COR-L47 (cell line): Measurements from ENCODE around the gene ARMC9.
A peak's percentile ranks its signal among the peaks of the same experiment; 100 is the strongest.
"Not testable (repeated sequence)": the region's sequence is repeated elsewhere in the genome, so short reads cannot be mapped to it uniquely, and the experiment has no call there.

Source experiments
- DNase-seq: peaks from one replicate; lab custom pipeline; 2025; lab: John Stamatoyannopoulos, UW

The ARMC9 gene

DNA sequence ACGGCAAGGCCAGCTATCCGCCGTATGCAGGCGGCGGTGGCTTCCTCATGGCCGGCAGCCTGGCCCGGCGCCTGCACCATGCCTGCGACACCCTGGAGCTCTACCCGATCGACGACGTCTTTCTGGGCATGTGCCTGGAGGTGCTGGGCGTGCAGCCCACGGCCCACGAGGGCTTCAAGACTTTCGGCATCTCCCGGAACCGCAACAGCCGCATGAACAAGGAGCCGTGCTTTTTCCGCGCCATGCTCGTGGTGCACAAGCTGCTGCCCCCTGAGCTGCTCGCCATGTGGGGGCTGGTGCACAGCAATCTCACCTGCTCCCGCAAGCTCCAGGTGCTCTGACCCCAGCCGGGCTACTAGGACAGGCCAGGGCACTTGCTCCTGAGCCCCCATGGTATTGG is 200.2 kb downstream of the ARMC9 start:
- no peak for DNase-seq

DNA sequence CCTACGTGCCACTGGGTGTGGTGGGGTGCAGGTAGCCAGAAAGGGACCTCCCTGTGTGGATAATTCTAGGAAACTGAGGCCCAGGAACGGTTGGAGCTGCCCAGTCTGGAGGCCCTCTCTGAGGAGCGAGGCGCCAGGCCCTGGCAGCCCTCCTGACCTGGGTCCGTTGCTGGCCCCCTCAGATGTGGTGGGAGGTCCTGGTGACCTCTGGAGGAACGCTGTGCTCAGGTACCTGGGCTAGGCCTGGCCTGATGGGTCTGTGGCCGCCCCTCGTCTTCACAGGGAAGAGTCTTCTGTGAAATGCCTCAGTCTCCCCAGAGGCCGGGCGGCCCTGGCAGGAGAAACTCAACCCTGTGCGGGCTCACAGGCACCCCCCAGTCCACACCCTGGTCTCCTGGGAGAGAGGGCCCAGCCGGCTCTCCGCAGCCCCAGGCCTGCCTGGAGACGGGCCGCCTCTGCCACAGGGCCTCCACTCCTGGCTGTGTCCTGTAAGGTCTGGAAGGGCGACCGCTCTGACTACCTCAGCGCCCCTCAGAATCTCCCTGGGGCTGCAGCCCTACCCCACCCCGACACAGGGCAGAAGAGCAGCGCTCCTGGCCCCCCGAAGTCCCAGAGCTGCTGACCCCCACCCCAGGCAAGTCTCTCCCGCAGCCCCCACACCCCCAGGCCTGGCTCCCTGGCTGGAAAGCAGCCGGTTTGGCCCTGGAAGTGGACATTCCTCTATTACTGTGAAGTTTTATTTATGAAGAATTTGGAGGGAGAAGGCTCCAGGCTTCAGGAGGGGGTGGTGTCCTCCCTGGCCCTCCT is 200.8 kb downstream of the ARMC9 start:
- no peak for DNase-seq

DNA sequence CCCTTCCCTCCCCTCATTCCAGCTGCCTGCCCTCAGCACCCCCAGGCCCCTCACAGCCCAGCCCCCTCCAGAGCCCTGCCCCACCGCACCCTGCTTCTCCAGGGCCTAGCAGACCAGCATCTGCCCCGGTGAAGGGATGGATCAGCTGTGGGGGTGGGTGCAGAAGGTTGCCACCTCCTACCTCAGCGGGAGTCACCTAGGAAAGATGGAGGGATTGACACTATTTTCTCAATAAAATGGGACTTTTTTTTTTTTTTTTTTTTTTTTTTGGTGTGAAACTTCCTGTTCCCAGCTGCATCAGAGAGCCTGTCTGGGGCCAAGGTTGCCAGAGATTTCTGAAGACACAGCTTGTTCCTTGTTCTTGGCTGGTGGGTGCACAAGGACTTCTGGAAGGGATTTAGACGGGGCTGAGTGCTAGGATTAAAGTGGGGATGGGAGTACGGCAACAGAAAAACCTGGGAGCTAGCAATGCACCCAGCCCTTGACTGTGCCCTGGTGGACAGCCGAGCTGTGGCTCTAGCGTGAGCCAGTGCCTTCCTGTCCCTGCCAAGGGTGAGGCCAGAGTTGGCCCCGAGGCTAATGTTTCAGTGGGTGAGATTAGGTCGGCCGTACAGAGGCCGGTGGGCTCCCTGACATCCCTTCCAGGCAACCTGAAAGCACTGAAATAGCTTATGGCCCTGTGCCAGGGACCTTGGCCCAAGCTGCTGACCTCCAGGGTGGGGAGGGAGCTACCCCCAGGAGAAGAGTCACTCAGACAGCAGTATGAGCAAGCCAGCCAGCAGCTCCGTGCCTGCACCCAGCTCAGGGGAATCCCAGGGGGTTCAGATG is 201.6 kb downstream of the ARMC9 start:
- no peak for DNase-seq

DNA sequence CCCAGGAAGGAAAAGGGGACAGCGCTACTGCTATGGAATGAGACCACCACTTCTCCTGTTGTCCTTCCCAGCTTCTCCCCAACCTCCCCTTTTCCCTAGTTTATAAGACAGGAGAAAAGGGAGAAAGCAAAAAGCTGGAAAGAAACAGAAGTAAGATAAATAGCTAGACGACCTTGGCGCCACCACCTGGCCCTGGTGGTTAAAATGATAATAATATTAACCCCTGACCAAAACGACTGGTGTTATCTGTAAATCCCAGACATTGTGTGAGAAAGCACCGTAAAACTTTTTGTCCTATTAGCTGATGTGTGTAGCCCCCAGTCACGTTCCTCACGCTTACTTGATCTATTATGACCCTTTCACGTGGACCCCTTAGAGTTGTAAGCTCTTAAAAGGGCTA is 202.2 kb downstream of the ARMC9 start:
- not testable (repeated sequence) for DNase-seq

DNA sequence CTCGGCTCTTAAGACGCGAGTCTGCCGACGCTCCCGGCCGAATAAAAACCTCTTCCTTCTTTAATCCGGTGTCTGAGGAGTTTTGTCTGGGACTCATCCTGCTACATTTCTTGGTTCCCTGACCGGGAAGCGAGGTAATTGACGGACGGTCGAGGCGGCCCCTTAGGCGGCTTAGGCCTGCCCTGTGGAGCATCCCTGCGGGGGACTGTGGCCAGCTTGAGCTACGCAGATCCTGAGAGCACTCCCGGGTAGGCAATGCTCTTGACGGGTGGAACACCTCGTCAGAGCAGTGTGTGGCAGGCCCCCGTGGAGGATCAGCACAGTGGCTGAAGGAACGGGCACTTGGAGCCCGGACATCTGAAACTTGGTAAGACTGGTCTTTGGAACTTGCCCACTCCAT is 202.7 kb downstream of the ARMC9 start:
- not testable (repeated sequence) for DNase-seq

DNA sequence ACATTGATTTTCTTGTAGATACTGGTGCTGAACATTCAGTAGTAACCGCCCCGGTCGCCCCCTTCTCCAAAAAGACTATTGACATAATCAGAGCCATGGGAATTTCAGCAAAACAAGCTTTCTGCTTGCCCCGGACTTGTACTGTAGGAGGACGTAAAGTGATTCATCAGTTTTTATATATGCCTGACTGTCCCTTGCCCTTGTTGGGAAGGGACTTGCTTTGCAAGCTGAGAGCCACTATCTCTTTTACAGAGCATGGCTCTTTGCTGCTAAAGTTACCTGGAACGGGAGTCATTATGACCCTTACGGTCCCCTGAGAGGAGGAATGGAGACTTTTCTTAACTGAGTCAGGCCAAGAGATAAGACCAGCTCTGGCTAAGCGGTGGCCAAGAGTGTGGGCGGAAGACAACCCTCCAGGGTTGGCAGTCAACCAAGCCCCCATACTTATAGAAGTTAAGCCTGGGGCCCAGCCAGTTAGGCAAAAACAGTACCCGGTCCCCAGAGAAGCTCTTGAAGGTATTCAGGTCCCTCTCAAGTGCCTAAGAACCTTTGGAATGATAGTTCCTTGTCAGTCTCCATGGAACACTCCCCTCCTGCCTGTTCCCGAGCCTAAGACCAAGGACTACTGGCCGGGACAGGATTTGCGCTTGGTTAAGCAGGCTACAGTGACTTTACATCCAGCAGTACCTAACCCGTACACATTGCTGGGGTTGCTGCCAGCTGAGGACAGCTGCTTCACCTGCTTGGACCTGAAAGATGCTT is 205.2 kb downstream of the ARMC9 start:
- DNase-seq = not testable (repeated sequence)

DNA sequence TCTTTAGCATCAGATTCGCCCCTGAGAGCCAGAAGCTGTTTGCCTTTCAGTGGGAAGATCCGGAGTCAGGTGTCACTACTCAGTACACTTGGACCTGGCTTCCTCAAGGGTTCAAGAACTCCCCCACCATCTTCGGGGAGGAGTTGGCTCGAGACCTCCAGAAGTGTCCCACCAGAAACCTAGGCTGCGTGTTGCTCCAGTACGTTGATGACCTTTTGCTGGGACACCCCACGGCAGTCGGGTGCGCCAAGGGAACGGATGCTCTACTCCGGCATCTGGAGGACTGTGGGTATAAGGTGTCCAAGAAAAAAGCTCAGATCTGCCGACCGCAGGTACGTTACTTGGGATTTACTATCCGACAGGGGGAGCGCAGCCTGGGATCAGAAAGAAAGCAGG is 205.8 kb downstream of the ARMC9 start:
- not testable (repeated sequence) for DNase-seq

DNA sequence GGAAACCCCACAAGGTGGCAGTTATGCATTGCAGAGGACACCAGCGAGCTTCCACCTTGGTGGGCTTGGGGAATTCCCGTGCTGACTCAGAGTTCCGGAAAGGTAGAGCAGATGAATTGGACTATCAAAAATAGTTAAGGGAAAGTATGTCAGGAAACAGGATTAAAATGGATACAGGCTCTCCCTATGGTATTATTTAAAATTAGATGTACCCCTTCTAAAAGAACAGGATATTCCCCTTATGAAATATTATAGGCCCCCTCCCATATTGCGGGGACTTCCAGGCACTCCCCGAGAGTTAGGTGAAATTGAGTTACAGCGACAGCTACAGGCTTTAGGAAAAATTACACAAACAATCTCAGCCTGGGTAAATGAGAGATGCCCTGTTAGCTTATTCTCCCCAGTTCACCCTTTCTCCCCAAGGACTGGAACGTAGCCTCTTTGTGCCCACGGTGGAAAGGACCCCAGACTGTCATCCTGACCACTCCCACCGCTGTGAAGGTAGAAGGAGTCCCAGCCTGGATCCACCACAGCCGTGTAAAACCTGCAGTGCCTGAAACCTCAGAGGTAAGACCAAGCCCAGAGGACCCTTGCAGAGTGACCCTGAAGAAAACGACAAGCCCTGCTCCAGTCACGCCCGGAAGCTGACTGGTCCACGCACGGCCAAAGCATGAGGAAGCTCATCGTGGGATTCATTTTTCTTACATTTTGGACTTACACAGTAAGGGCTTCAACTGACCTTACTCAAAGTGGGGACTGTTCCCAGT is 207.4 kb downstream of the ARMC9 start:
- DNase-seq = not testable (repeated sequence)

DNA sequence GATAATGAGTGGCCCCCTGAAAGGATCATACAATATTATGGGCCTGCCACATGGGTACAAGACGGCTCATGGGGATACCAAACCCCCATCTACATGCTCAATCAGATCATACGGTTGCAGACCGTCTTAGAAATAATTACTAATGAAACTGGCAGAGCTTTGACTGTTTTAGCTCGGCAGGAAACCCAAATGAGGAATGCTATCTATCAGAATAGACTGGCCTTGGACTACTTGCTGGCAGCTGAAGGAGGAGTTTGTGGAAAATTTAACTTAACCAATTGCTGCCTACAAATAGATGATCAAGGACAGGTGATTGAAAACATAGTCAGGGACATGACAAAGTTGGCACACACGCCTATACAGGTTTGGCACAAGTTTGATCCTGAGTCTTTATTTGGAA is 209.3 kb downstream of the ARMC9 start:
- not testable (repeated sequence) for DNase-seq

DNA sequence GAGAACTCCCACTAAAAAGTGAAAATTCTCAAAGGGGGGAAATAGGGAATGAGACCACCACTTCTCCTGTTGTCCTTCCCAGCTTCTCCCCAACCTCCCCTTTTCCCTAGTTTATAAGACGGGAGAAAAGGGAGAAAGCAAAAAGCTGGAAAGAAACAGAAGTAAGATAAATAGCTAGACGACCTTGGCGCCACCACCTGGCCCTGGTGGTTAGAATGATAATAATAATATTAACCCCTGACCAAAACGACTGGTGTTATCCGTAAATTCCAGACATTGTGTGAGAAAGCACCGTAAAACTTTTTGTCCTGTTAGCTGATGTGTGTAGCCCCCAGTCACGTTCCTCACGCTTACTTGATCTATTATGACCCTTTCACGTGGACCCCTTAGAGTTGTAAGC is 209.9 kb downstream of the ARMC9 start:
- not testable (repeated sequence) for DNase-seq

DNA sequence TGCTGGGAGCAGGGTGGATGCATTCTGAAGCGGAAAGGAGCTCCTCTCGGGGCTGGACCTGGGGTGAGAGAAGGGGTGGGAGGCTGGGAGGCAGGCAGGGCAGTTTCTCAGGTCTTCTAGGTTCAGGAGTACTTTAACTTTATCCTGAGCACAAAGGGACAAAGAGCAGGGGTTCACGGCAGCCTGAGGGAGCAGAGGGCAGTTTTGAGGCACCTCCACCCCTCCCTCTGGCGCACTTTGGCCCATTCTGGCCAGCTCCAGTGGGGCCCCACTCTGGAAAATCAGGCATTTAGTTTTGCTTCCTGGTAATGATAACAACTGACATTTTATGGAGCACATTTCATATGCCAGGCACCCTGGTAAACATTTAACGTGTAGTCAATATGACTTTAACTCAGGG is 211.3 kb downstream of the ARMC9 start:
- DNase-seq = no peak

DNA sequence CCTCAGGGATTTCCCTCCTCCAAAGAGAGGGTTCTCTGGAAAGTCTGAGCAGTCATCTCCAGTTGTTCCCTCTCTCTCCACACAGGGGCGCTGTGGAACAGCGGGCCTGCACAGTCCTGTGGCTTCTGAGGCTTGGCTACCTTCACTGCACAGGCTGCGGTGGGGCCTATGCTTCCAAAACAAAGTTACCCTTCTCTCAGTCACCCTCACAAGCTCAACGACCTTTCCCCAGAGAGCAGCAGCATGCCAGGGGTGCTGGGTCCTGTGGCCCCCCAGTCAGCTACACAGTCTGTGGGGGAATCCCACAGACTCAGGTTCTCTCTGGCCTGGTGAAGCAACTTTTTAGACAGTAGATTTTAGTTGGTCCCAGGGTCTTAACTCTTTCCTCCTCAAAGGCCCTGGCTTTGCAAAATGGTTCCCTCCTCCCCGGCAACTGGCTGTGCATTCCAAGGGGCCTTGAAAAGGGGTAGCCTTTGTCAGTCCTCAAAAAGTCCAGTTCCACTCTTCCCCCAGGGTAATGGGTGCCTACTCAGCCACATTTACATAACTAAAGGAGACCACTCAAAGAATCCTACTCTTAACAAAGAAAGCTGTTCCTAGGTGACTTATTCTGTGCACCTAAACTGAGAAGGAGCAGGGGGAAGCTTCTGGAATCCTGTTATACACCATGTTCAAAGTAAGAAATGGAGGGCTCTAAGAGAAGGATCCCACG is 212.0 kb downstream of the ARMC9 start:
- no peak for DNase-seq

DNA sequence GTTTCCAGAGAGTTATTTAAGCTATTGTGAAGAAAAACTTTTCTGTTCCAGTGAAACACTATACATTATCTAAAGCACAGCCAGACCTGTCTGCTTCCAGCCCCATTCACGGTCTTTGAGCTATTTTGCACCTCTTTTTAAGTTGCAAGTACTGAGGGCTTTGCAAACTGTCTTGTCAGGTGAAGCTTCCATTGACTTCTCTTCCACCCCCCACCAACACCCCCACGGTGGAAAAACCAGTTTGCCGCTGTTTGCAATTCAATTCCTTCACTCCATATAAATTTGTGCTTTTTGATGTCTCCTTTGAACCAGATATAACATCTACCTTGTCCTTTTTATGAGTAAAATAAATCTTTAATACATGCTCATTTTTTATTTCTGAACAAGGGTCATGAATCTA is 212.8 kb downstream of the ARMC9 start:
- DNase-seq = no peak

DNA sequence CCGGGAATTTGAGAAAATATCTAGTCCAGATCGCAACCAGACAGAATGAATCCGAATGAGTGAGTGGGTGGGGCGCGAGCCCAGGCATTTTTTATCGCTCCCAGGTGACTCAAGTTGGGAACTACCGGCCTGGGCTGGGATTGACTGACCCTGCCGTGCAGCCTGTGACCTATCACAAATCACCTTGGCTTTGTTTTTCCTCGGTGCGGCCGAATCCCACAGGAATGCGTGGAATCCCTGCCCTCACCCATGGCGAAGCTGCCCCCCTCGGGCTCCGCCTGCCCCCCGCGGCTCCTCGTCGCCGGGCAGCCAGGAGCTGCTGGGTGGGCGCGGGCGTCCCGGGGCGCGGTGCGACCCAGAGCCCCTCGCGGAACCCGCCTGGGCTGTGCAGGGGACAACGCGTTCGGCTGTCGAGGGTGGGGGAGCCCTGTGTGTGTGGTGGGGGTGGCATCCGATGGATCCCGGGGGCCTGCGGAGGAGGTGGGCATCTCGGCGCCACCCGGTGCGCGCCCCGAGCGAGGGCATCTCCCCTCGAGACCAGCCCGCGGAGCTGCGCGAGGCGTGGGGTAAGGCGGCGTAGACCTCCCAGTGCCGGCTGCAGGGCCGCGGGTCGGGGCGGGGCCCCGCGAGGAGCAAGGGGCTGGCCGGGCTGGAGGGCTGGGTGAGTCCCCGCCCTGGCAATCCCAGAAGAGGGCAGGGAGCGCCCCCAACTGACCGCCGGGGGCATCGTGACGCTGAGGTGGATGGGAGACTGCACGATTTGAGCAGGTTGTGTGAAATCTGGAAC is 213.6 kb downstream of the ARMC9 start:
- peak; percentile 42 for DNase-seq

DNA sequence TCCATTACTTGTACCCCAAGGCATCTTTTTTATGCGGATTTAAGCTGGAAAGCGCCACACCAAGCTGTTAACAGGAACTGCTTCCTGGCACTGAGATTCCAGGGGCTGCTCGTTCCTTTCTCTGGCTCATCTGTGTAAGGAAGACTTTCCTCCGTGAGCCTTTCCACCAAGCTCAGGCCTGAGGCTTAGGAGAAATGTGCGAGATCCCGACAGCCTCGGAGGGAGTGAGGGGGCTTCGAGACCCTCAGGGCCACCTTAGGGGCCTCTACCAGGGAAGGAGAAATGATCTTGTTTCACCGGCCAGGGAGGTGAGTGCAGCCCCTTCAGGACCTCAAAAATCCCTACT is 214.2 kb downstream of the ARMC9 start:
- DNase-seq = no peak

DNA sequence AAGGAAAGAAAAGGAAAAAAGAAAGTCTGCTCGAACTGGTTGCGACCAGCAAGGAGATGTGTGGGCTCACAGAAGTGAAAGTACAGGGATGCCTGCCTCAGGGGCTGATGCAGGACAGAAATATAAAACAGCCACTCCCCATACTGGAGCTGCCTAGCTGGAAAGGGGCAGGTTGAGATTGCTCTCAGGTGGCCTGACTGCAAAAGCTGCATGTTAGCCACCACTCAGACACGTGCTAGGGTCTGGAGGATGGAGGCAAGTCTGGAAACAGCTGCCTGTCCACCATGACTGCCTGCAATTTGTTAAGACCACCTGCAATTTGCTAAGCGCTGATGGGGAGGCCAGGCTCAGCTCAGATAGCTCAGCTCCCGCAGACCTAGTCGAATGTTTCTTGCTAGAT is 215.0 kb downstream of the ARMC9 start:
- no peak for DNase-seq

DNA sequence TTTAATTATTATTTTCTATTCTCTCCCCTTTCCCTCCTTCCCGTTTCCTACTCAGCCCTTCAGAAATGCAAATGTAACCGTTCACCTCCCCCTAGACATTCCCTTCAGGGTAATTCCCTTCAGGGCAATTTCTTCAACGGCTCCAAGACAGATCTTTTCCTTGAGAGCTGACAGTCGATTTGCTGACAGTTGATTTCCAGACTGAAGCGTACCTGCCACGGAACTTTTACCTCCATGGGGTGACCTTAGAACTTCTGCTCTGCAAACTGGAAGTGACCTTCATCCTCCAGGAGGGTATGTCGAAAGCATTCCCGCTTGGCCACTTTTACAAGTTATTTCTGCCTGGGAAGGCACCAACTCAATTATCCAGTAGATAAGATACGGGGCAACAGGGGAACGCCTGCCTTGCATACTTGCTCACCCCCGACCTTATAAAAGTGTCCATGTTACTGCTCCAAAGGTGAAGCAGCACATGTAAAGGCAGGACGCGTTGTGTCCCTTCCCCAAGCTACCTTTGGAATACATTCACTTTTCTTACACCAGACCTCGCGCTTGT is 215.6 kb downstream of the ARMC9 start:
- no peak for DNase-seq

DNA sequence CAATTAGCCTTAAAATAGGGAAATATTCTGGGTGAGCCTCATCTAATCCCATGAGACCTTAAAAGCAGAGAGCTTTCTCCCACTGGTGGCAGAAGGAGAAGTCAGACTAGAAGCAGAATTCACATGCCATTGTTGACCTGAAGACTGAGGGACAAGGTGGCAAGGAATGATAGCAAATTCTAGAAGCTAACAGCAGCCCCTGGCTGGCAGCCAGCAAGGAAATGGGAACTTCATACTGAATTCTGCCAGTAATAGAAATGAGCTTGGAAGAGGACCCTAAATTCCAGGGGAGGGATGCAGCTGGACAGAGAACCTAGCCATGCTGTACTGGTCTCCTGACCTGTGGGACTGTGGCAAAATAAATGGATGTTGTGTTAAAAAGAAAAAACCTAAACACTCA is 216.6 kb downstream of the ARMC9 start:
- no peak for DNase-seq

DNA sequence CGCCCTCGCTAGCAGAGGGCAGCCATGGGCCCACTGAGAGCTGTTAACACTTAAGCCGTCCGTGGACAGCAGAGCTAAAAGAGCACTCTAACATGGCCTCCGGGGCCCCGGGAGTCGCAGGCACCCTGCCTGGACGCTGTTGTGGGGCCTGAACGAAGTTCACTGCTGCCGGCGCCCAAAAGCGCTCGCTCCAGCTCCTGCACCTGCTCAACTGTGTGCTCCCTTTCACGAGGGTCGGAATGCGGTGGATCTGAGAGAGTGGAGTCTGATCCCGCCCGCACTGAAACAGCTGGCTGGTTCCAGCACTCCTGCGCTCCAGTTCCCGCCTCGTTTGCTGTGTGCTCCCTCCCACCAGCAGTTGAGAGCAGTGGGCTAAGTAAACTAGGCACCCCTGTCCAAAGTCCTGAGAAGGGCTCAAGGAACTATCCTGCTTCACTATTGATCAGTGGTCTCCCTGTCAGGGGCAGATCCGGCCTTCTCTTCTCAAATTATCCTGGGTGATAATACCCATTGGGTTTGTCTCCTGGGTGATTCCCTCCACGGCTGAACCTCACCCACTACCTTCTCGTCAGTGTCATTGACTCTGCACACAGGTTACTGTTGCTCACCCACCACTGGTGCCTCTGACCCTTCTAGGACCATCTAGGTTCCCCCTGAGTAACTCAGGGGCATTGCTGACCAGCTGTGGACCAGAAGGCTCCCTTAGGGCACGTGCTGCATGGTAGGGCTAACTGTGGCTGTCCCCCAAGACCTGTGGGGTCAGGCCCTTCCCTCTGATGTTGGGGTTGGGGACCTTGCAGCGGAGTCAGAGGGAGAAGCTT is 220.6 kb downstream of the ARMC9 start:
- no peak for DNase-seq
